HG02943 (cell line): Measurements from ENCODE around the gene PTPRT.

Experiments
- ATAC-seq: cut with Tn5 transposase; IDR thresholded peaks from one replicate; pipeline ENCODE4 v1.9.1; 2021; ENCODE audit warnings: mild to moderate bottlenecking, low read depth, moderate library complexity; ENCODE audit not compliant: unreplicated experiment

Gene PTPRT

DNA sequence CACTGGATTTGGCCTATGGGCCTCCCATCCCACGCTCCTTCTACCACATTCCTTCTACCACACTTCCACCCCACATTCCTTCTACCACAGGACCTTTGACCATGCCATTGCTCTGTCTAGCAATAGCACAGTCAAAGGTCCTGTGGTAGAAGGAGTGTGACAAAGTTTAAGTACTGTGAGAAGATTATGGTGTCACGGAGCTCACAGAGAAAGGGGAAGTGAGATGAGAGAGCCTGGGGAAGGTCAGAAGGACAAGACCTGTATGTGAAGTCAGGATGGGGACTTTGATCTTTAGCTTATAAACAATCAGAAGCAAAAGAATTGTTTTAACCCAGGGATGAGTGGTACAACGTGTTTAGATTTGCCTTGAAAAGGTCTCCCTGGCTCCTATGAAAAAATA, 1003.4 kb downstream of the PTPRT start:
- no peak for ATAC-seq

DNA sequence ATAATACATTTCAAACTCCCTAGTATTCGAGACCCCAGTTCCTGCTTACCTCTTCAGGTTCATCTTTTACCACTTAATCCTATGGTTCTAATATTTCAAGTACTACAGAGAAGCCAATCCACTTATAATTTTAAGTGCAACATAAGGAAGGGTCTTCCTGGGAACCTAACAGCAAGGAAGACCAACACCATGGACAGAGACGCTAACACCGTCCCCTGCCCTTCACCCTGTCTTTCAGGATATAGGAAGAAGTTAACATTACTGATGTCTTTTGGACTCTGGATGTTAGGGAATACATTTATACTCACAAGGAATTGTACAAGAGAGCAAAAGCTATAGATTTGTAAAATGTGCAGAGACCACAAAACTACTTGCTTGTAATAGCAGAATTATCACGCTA, 1006.6 kb downstream of the PTPRT start:
- no peak for ATAC-seq

DNA sequence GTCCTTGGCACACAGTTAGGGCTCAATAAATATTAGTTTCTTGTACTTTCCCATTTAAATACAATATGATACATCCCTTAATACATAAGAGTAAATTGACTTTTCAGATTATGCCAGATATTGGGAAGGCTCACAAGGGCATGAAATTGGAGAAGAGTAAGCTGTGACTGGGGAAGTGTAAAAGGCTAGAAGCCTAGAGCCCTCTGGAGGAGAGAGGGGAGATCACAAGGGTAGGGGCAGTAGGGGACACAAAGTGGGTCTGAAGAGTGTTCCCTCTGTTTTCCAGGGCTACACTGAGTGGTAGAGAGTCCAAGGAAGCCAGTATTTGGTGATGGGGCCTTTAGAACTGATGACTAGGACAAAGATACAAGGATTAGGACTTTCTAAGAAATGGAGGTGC, 1008.6 kb downstream of the PTPRT start:
- no peak for ATAC-seq

DNA sequence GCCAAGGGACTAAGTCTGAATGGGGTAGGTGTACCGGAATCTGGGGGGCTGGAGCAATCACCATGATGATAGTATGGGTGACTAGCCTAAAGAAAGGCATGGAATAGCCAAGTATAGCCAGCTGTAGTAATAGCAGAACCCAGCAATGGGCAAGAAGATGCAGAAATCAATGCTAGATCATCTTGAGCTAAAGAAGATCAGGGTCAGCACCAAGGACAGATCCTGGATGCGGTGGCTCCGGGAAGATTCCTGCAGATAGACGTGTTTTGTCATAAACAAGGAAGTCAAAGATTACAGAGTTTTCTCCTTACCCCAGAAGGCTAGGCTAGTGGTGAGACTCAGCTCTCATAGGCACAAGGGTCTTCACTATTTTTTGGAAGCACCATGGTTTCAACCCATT, 1009.9 kb downstream of the PTPRT start:
- no peak for ATAC-seq

DNA sequence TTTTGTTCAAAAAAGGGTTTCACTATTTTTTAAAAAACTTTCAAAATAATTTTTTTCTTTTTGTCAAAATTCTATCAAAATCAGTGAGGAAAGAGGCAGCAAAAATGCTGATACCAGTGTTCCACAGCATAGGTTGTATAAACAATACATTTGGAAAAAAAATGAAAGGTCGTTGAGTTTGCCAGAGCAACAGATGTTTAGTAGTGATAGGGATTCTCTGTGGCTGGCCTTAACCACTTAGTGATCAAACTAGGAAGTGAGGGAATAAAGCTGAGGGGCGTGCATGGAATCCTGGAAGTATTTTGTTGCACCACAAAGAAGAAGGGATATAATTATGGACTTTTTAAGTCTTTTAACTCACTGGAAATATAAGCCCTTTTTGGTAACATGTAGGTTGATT, 1016.3 kb downstream of the PTPRT start:
- no peak for ATAC-seq

DNA sequence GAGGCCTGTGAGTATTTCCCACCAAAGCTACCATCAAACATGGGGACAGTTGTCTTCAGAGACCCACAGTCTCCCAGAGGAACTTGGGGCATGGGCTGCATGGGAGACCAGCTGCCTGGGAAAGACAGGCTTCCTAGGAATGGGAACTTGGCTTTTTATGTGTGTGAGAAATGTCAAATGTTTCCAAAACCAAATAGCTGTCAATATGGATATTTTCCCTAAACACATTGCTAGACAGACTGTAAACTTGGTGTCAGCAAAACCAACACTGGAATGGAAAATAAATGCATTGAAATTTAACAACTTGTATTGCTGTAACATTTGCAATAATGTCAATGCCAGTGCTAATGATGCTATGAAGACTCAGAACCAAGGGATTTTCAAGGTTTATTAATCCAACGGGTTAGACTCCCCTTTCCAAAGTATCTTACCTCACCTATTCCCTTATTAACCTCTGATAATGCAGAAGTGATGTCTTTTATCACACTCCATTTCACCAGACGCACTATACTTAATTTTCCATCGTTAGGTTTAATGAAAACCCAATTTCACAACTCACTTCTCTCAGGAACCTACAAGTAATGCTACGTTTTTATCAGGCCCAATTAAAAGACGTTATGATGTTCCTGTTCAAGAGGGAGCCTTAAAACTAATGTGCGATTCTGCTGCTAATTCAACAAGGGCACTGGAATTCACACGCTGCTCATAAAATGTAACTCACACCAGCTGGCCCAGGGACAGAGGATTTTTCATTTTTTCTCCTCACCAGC, 1025.4 kb downstream of the PTPRT start:
- ATAC-seq = no peak

DNA sequence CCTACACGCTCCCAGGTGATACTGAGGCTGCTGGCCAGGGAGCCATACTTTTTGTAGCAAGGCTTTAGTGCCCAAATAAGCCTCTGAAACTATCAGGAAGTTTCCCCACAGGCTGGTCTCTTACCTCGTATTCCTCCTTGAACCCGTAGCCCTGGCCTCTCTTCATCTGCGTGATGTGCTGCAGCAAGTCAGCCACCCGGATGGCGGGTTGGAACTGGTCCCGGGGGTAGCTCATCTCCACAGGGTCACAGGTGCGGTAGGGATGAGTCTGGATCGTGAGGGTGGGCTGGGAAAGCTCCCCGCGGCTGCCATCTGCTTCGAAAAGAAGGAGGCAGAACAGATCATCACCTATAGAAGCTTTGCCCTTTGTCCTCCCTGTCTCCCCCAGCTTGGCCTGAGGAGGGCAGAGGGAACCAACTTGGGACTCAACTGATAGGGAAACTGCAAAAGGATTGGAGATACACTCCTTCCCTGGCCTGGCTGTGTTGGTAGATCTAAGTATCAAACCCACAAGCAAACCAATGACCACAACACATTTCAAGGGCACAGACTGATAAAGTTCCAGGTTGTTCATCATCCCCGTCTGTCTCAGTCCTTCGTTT, 1028.4 kb downstream of the PTPRT start:
- no peak for ATAC-seq

DNA sequence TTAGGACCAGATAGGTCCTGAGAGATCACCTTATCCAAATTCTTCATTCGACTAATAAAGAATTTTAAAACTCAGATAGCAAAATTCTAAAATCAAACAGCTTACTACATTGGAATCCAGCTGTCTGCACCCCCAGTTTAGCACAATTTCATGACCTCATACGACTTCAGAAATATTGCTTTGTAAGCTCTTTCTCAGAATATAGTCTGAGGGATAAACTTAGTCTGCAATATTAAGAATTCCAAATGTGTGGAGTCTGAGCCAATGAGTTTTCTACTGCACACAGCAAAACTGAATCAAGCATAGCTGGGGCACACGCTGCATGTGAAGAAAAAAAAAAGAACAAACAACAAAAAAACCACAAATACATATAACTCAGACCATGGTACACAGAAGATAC, 1029.9 kb downstream of the PTPRT start:
- no peak for ATAC-seq

DNA sequence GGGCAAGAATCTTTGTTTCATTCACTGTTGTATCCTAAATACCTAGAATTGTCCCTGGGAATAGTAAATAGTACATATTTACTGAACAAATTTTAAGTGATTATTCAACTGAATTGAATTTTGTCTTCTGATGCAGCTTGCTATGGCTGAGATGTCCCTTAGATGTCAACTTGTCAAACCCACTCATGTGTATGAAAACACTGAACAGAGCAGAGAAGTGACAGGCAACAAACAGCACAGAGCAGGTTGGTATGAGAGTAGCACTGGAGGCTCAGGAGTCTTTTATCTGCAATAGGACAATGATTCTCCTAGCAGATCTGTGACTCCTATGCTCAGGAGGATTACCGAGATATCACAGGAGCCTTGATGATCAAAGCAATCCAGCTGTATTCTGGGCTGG, 1031.4 kb downstream of the PTPRT start:
- ATAC-seq = no peak

DNA sequence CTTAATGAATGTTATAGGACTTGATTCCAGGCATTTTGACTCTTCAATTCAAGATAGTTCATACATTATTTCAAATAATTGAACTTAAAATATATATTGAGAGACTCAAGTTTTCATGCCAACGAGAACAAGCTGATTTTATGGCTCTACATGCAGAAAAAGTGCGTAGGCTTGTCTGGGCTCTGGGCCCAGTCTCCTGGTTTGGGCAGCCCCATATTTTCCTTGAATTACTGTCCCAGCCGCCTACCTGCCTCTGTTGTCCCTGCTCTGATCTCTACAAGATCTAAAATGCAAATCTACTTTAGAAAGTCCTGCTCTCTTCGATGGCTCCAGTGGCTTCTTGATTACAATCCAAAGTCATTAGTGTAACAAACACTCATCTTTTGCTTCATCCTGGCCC, 1034.1 kb downstream of the PTPRT start:
- no peak for ATAC-seq

DNA sequence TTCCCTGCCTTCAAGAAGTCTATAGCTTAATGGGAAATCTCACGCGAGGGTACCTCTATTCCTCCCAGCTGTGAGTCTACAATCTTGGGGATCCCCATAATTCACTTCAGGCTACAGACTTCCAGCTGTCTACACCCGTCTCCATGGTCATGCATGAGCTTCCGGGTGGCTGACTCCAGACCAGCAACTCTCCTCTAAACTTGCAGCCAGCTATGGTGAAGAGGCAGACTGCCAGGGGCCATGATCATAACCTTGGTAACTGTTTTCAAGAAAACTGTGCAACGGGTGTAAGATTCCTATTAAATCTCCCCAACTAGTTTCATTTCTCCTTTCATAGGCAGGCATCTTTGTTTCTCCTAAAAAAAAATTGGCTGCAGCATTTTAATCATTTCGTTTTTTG, 1037.1 kb downstream of the PTPRT start:
- no peak for ATAC-seq

DNA sequence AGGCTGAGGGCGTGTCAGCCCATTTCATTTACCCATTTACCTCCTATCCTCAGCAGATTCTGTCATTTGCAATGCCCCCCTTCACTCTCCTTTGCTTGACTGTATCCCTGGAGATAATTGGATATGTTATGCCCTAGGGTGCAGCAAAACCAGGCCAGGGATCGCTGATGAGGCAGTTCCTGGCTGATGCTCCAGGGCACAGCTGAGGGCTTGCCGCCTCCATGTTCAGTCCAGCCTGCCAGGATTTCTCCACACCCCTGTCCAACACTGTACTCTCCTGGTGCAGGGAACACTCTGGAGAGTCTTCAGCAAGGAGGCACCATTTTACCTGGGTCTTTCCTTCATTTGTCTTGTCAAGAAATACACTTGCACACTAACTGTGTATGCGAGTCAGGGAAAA, 1039.5 kb downstream of the PTPRT start:
- ATAC-seq = no peak

DNA sequence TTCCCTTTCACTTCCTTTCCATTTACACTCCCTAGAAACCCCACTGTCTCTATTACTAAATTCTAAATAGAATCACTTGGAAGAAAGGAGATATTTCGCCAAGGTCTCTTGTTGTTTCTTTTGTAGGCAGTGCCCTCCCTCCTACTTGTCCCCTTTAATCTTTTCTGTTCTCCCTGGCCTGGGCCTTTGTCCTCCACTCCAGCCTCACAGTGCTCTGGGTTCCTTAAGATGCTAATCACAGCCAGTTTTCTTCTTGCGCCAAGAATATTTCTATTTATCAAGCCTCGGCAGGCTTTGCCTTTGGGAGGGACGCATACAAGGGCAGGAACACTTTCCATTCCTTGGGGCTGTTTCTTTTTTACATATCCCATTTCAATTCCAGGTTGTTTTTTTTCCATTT, 1051.0 kb downstream of the PTPRT start:
- ATAC-seq = no peak

DNA sequence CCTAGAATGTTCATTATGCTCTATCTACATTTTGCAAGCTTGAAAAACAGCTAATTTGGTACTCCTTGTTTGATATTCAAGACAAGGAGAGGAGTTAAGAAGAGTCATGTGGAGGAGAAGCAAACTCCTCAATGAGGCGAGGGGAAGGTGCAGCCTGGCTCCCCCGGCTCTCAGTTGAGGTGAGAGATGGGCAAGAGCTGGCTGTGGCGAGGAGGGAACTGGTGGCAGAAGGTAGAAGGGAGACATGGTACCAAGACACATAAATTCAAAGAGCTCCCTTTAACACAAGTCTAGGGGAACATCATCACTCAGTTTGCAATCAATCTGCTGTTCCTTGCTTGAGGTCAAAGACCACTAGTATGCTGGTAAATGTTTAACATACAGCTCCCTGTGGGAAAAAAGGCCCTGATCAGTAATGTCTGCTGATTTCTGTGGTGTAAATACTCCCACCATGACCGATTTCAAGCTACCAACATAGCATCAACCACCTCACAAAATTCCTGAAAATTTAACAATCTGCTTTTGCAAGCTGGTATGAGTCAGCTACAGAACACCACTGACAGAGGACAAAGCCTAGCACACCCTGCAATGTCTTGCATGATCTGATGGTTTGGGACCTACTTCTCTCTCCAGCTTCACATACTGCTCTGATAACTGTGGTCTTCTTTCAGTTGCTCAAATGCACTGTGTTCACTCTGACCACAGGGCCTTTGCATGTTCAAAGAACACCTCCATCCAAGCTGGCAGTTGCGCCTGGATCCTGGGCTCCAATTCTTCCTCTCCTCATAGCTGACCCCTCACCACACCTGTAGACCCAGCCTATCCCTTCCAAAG, 1055.2 kb downstream of the PTPRT start:
- no peak for ATAC-seq

DNA sequence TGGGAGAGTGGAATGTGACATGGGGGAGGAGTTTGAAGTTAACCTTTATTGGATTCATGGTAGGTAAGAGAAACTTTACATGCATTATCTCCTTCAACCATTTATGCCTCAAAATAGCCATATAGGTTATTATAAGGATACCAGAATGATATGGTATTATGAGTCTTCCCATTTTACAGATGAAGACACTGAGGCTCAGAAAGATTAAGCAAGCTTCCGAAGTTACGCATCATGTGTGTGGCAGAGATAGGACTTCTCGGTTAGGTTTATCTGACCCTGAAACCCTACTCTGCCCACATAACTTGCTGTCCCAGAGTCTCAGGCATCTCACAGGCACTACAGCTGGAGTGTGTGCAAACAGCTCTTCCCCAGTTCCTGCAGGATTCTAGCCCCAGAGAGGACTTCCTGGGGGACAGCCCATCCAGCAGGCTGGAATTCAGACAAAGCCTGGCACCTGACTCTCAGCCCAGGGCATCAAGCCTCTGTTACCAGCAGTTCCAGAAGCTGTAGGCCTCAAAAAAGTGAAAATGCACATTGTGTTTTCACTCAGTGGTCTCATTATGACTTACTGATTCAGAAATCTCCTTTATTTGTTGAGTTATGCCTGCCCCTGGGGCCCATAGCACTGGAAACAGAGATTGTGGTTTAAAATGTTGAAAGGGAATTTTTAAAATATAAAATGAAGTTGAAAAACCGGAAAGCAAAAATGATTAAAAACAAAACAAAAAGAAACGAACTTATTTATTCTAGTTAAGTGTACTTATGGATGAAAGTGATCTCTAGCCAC, 1058.7 kb downstream of the PTPRT start:
- ATAC-seq = no peak

DNA sequence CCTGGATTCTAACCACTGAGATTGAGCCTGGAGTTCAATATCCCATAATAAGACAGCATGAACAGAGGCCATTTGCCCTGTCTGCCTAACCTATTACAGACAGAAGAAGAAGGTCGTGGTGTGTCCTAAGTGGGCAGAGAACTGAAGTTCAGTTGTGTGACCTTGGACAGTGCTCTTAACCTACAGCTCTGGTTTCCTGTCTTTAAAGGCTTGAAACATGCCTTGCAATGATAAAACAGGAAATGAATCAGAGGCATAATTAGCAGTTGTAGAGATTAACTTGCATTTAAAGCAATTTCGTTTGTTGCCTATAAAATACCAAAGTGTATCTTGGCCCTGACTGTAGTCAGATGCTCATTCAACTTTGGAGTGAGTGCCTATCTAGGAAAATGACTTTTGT, 1064.3 kb downstream of the PTPRT start:
- ATAC-seq = no peak

DNA sequence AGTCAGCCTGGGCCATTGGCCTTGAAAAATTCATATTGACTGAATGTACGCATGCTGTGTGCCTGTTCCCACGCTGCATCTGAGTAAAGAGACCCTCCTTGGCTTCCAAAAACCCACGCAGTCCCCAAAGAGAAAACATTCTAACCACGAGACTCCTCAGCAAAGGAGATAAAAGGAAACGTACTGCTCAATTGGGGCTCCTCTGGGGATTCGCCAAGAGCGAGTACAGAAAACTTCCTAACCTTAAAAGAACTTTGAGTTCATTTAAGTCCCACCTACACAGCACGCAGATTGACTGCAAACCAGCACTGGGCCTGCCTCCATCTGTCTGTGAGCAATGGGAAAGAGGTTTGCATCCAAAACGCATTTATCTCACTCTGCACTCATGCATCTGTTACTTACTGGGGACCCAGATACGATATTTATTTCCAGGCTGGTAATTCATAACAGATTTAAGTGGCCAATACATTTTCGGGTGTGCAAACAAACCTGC, 1065.7 kb downstream of the PTPRT start:
- ATAC-seq = no peak

DNA sequence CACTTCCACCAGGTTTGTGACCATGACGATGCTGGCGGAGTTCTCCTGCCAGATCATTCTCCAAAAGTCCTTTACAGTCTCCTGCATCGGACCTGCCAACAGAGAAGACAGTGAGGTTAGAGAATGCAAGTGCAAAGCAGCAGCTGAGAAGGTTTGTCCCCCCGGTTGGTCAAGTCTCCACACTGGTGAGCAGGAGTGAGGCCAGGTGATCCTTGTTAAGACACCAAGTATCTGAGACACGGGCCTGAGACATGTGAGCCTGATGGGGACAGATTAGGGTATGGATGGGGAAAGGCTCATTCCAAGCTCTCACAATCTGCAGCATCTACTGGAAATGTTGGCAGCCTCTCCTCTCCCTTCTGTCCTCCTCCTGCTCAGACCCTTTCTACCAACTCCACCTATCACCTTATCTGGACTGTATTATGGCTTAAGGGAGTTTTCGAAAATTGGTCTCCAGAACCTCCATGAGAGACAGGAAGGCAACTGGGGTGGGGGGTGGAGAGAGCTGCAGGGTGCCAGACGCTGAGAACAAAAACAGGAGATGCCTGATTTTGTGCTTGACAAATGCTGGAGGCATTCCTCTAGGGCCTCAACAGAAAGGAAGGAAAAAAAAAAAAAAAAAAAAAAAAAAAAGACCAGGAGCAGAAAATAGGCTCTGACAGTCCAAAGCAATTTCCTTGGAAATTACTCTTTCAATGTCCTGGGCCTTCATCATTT, 1071.1 kb downstream of the PTPRT start:
- no peak for ATAC-seq

DNA sequence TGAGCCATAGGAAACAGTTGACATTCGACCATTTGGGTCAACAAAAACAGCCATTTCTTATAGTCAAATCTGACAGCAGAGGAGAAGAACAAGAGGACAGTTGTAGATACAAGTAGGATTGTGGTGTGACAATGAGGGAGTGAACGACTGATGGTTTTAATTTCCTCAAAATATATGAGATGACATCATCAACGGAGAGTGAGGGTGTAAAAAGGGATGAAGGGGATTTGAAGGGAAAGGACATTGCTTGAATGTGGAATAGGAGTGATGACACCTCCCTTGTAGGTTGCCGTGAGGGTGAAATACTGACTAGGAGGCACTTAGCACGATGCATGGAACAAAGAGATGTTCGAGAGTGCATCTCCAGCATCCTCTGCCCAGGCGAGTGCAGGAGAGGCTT, 1071.7 kb downstream of the PTPRT start:
- ATAC-seq = no peak

DNA sequence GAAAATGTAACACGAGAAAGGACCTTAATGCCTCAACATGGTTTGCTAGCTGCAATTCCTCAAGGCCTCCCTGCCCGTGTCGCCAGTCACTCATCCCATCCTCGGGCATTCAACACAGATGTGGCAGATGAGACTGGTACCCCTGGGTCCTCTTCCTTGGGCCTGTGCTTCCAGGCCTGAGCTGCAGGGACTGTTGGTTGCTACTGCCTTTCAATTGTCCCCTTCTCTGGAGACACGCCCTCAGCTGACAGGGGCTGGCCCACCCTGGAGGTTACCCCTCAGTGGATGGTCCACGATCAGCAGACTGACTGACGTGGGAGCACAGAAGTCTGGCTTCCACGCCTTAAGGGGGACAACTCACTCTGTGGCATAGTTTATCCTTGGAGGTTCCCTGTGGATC, 1076.5 kb downstream of the PTPRT start:
- no peak for ATAC-seq
